GM12878 (cell line): ENCODE data around the gene GFM2. TPM values are rescaled to one million over a fixed set of nuclear protein-coding genes. Genes with fewer than 3 reads are reported as not detected.

Source experiments
- ATAC-seq: fragments of 200-7000 bp; cut with Tn5 transposase; 3 replicates; pipeline ENCODE4 v1.9.1; 2020; ENCODE audit warnings: mild to moderate bottlenecking, moderate library complexity
- BruUV-seq: library from RNA; stranded (reverse); fragments of 400-500 nt; replicated peaks from 2 replicates; lab custom pipeline; 2021; lab: Mats Ljungman, UMichigan
- CTCF ChIA-PET: fragments of 300-600 bp; sonication (Branson Sonifier 250); formaldehyde crosslinking; extraction: SDS; loops from one replicate; lab custom pipeline; 2021; ENCODE audit warnings: inconsistent platforms; lab: Yijun Ruan, JAX
- POLR2A ChIA-PET: fragments of 350-600 bp; formaldehyde crosslinking; extraction: SDS; loops from one replicate; lab custom pipeline; 2021; ENCODE audit warnings: inconsistent platforms; lab: Charles Lee
- RAD21 ChIA-PET: fragments of 300-600 bp; sonication (Branson Sonifier 250); formaldehyde crosslinking; loops from one replicate; lab custom pipeline; 2023; ENCODE audit warnings: antibody characterized with exemption; ENCODE audit not compliant: unreplicated experiment; lab: Charles Lee
- SMC1A ChIA-PET: fragments of 300-600 bp; sonication (Branson Sonifier 250); formaldehyde crosslinking; loops from one replicate; lab custom pipeline; 2023; ENCODE audit not compliant: unreplicated experiment, uncharacterized antibody; lab: Charles Lee
- DNase-seq: peaks from one replicate; pipeline ENCODE4 v3.0.0-alpha.2; 2011; ENCODE audit warnings: low read depth, low spot score
- FAIRE-seq: peaks from 3 replicates; lab custom pipeline; 2011; peaks lifted over from hg19 to GRCh38; lab: Jason Lieb, UNC
- H2AFZ ChIP-seq: 2 replicates; pipeline ENCODE4 v1.6.0; 2011; ENCODE audit warnings: low read depth, low read length, control low read depth; ENCODE audit not compliant: control insufficient read depth
- H3K27ac ChIP-seq: 2 replicates; pipeline ENCODE4 v1.5.1; 2011; ENCODE audit warnings: control low read depth; ENCODE audit not compliant: control insufficient read depth, insufficient read depth
- H3K27me3 ChIP-seq, 2 experiments: replicated peaks in 1 of 2; 2 replicates each; pipeline versions ENCODE4 v1.6.0 to v1.6.1; 2011; ENCODE audit warnings: low read length in 1 of 2; ENCODE audit not compliant: control insufficient read depth in 2 of 2, insufficient read depth in 2 of 2
- H3K36me3 ChIP-seq, 2 experiments: 2 replicates each; pipeline ENCODE4 v1.5.1; 2011; ENCODE audit warnings: low read length in 1 of 2; ENCODE audit not compliant: control insufficient read depth in 2 of 2, insufficient read depth in 2 of 2
- H3K4me1 ChIP-seq: 2 replicates; pipeline ENCODE4 v1.6.1; 2011; ENCODE audit warnings: mild to moderate bottlenecking, low read length, moderate library complexity, mixed read lengths; ENCODE audit not compliant: control insufficient read depth, insufficient read depth
- H3K4me2 ChIP-seq: 2 replicates; pipeline ENCODE4 v1.6.0; 2011; ENCODE audit warnings: control low read depth; ENCODE audit not compliant: control insufficient read depth, insufficient read depth
- H3K4me3 ChIP-seq: fragments of 200-600 bp; sonication (generic); 2 replicates; pipeline ENCODE4 v1.5.1; 2016
- H3K79me2 ChIP-seq: 2 replicates; pipeline ENCODE4 v1.6.0; 2011; ENCODE audit warnings: low read length; ENCODE audit not compliant: control insufficient read depth, insufficient read depth
- H3K9ac ChIP-seq: 2 replicates; pipeline ENCODE4 v1.8.0; 2011; ENCODE audit warnings: low read length, control low read depth, mixed read lengths; ENCODE audit not compliant: control insufficient read depth, insufficient read depth
- H3K9me3 ChIP-seq: replicated peaks from 3 replicates; pipeline ENCODE4 v1.5.1; 2011; ENCODE audit warnings: mild to moderate bottlenecking, low read length; ENCODE audit not compliant: control insufficient read depth, insufficient read depth
- H4K20me1 ChIP-seq: 2 replicates; pipeline ENCODE4 v1.6.0; 2011; ENCODE audit not compliant: control insufficient read depth, insufficient read depth
- BRCA1 ChIP-seq: IDR thresholded peaks from 2 replicates; pipeline ENCODE4 v1.6.1; 2011; ENCODE audit warnings: low read depth, low read length, improper control_type of control experiment
- WGBS: methylation state at CpG from one replicate; pipeline ENCODE4 v1.1.6; 2016; ENCODE audit warnings: low lambda C conversion rate; ENCODE audit not compliant: insufficient replicate concordance, insufficient coverage; ENCODE audit errors: missing lambda C conversion rate; 5-methylcytosine and 5-hydroxymethylcytosine counted together
- in situ Hi-C: fragments of 300-500 bp; cut with MboI; formaldehyde crosslinking; loops from 9 replicates; pipeline ENCODE4 v1.14.3; 2018; ENCODE audit warnings: mixed read lengths
- intact Hi-C: fragments of 100-400 bp; cut with micrococcal nuclease; formaldehyde crosslinking; loops from one replicate; pipeline ENCODE4 v1.14.2; 2022; ENCODE audit not compliant: unreplicated experiment
- polyA plus RNA-seq, 11 experiments: library from polyadenylated mRNA; depleted of rRNA in 4 of 11; unstranded in 6 of 11; stranded (reverse) in 5 of 11; fragments of >200 nt; fragmentation: Nextera tagmentation in 4 of 11; fragmentation: Illumina TruSeq in 1 of 11; extraction: Ambion mirVana in 4 of 11; extraction: Trizol in 1 of 11; gene quantifications; 1 replicate in 1 of 11; 2 replicates in 10 of 11; pipeline versions ENCODE4 v1.2.1 to v1.2.3, GENCODE V29; 2011 to 2016; ENCODE audit warnings: inconsistent platforms in 2 of 11, missing spikeins in 2 of 11, low read depth in 1 of 11
- small RNA-seq: library from RNA; depleted of rRNA; stranded (forward); fragments of <200 nt; gene quantifications from one replicate; pipeline ENCODE3, GENCODE V24; 2014
- total RNA-seq, 4 experiments: library from RNA; depleted of rRNA in 3 of 4; stranded (reverse); fragments of >200 nt in 3 of 4; fragmentation: Illumina TruSeq in 1 of 4; extraction: Trizol in 1 of 4; gene quantifications; 2 replicates each; pipeline versions ENCODE4 v1.2.1 to v1.2.3, GENCODE V29; 2013 to 2021
- TF ChIP-seq, protein P1 (sequence below): fragments of 450-650 bp; IDR thresholded peaks from 2 replicates; pipeline ENCODE4 v1.6.1; 2018; ENCODE audit warnings: borderline replicate concordance, mild to moderate bottlenecking; ENCODE audit not compliant: partially characterized antibody
- TF ChIP-seq, protein P2 (sequence below): IDR thresholded peaks from 2 replicates; pipeline ENCODE4 v1.6.1; 2012; ENCODE audit warnings: low read depth, low read length, improper control_type of control experiment

Gene GFM2
- total and polyA plus RNA-seq, 10 of the 15 experiments (the other 5 are each of a cell fraction or from before 2014, with no cell fraction given) = 19.9 to 51.3 (median 32.7) TPM

DNA sequence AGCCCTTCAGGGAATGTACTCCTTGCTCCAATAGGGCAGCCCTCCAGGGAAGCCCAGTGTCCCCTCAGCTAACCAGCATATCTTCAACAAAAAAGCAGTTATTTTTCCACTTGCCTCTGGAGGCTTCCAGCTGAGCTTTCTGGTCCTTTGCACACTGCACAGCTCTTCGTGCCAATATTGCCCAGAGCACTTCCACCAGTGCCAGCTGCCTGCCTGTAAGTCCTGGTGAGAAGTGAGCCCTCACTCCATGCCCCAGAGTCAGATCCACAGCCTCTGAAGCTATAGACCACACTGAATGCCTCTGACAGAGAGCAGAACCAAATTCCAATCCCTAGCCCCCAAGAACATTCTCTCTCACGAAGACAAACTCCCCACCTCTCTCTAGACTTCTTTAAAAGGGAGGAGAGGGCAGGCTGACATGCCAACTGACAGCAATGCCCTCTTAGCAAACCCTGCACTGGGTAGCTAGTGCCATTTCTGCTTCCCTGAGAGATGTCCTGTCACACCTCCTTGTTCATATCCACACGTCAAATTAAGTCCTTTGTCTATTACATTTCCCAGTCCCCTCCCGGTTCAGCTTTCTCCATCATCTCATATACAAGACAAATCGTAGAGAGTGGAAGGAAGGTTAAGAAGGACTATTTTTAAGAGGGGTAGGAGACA lies 94.6 kb downstream of the GFM2 start:
- POLR2A ChIA-PET = no interaction called here
- Histone ChIP-seq H3K36me3 (no peaks in the 10 kb centered on the region), H3K9me3 (peaks cover 2% of the 10 kb centered on the region; the same call in 1 of the 3 replicates), H3K27me3 (no peaks in the 10 kb centered on the region), H2AFZ (no peak overlapping the region), H3K4me2 (no peak overlapping the region), H3K9ac (no peak overlapping the region), H3K79me2 (no peaks in the 10 kb centered on the region), H3K27ac (no peak overlapping the region), H4K20me1 (no peaks in the 10 kb centered on the region), H3K4me3 (no peak overlapping the region), H3K4me1 (no peaks in the 10 kb centered on the region)
- FAIRE-seq (no peak), ATAC-seq (no peak), DNase-seq (no peak)
- no peak for TF ChIP-seq BRCA1
- TF ChIP-seq, protein P1, sequence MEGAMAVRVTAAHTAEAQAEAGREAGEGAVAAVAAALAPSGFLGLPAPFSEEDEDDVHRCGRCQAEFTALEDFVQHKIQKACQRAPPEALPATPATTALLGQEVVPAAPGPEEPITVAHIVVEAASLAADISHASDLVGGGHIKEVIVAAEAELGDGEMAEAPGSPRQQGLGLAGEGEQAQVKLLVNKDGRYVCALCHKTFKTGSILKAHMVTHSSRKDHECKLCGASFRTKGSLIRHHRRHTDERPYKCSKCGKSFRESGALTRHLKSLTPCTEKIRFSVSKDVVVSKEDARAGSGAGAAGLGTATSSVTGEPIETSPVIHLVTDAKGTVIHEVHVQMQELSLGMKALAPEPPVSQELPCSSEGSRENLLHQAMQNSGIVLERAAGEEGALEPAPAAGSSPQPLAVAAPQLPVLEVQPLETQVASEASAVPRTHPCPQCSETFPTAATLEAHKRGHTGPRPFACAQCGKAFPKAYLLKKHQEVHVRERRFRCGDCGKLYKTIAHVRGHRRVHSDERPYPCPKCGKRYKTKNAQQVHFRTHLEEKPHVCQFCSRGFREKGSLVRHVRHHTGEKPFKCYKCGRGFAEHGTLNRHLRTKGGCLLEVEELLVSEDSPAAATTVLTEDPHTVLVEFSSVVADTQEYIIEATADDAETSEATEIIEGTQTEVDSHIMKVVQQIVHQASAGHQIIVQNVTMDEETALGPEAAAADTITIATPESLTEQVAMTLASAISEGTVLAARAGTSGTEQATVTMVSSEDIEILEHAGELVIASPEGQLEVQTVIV = no peak
- TF ChIP-seq, protein P2, sequence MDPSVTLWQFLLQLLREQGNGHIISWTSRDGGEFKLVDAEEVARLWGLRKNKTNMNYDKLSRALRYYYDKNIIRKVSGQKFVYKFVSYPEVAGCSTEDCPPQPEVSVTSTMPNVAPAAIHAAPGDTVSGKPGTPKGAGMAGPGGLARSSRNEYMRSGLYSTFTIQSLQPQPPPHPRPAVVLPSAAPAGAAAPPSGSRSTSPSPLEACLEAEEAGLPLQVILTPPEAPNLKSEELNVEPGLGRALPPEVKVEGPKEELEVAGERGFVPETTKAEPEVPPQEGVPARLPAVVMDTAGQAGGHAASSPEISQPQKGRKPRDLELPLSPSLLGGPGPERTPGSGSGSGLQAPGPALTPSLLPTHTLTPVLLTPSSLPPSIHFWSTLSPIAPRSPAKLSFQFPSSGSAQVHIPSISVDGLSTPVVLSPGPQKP = no peak
- in situ Hi-C loops = no loop called here
- WGBS = 15% methylated on average over 5 of the region's 5 CpGs
- CTCF ChIA-PET = interaction anchor here (0.5 to 1.5 kb wide), 4 partner anchors 16 to 247 kb away, joined by 3 to 4 read pairs (median 3); no protein-coding TSS in a partner anchor
- intact Hi-C loops = no loop called here
- RAD21 ChIA-PET = no interaction called here
- SMC1A ChIA-PET = interaction anchor here (1.2 kb wide), 1 partner anchor 14 kb away, joined by 4 read pairs; no protein-coding TSS in a partner anchor
- no TSS peak for BruUV-seq

Small RNA genes within 50 kb of the gene (small RNA-seq; reads per million reads assigned to genes)
- gene RNU6-658P = not detected

Other genes with a start within 250 kb of the GFM2 start
- gene ENC1, start 126.4 kb downstream of the GFM2 start, total RNA-seq (2014; rRNA removed) = 46.9 and 55.5 TPM in 2 replicates
- gene ENC1, start 126.4 kb downstream of the GFM2 start, total RNA-seq (2014; rRNA removed; fragmentation: Illumina TruSeq; extraction: Trizol) = 23.2 and 24.6 TPM in 2 replicates
- gene ENC1, start 126.4 kb downstream of the GFM2 start, total RNA-seq (2021) = 46.8 and 53.5 TPM in 2 replicates
- 53.6 and 54.7 TPM in 2 replicates for gene ENC1, start 126.4 kb downstream of the GFM2 start, polyA plus RNA-seq (2011; rRNA removed)
- gene ENC1, start 126.4 kb downstream of the GFM2 start, polyA plus RNA-seq (2014; fragmentation: Illumina TruSeq; extraction: Trizol) = 31.7 and 33.6 TPM in 2 replicates
- 1 to 10 TPM; 8.2 to 8.5 TPM for gene ENC1, start 126.4 kb downstream of the GFM2 start, polyA plus RNA-seq (2014; fragmentation: Nextera tagmentation; extraction: Ambion mirVana)
- gene ENC1, start 126.4 kb downstream of the GFM2 start, polyA plus RNA-seq (2014; rRNA removed) = 27.8 and 46.8 TPM in 2 replicates
- 10 to 100 TPM; 32.4 to 36.3 TPM for gene ENC1, start 126.4 kb downstream of the GFM2 start, polyA plus RNA-seq (2016; fragmentation: Nextera tagmentation; extraction: Ambion mirVana)
- 36.9 and 50.1 TPM in 2 replicates for gene HEXB, start 81.9 kb downstream of the GFM2 start, total RNA-seq (2014; rRNA removed)
- gene HEXB, start 81.9 kb downstream of the GFM2 start, total RNA-seq (2014; rRNA removed; fragmentation: Illumina TruSeq; extraction: Trizol) = 56.8 and 56.9 TPM in 2 replicates
- 37.3 and 43.6 TPM in 2 replicates for gene HEXB, start 81.9 kb downstream of the GFM2 start, total RNA-seq (2021)
- gene HEXB, start 81.9 kb downstream of the GFM2 start, polyA plus RNA-seq (2011; rRNA removed) = 76.0 and 109 TPM in 2 replicates
- gene HEXB, start 81.9 kb downstream of the GFM2 start, polyA plus RNA-seq (2014; fragmentation: Illumina TruSeq; extraction: Trizol) = 40.0 and 46.3 TPM in 2 replicates
- gene HEXB, start 81.9 kb downstream of the GFM2 start, polyA plus RNA-seq (2014; fragmentation: Nextera tagmentation; extraction: Ambion mirVana) = 10 to 100 TPM; 13.5 to 43.4 TPM
- 41.8 and 47.1 TPM in 2 replicates for gene HEXB, start 81.9 kb downstream of the GFM2 start, polyA plus RNA-seq (2014; rRNA removed)
- gene HEXB, start 81.9 kb downstream of the GFM2 start, polyA plus RNA-seq (2016; fragmentation: Nextera tagmentation; extraction: Ambion mirVana) = 10 to 100 TPM; 44.7 to 46.6 TPM
- 98.4 and 128 TPM in 2 replicates for gene NSA2, start 132 bp upstream of the GFM2 start, total RNA-seq (2014; rRNA removed)
- gene NSA2, start 132 bp upstream of the GFM2 start, total RNA-seq (2014; rRNA removed; fragmentation: Illumina TruSeq; extraction: Trizol) = 267 and 268 TPM in 2 replicates
- 92.4 and 98.3 TPM in 2 replicates for gene NSA2, start 132 bp upstream of the GFM2 start, total RNA-seq (2021)
- 141 and 274 TPM in 2 replicates for gene NSA2, start 132 bp upstream of the GFM2 start, polyA plus RNA-seq (2011; rRNA removed)
- gene NSA2, start 132 bp upstream of the GFM2 start, polyA plus RNA-seq (2014; fragmentation: Illumina TruSeq; extraction: Trizol) = 317 and 397 TPM in 2 replicates
- gene NSA2, start 132 bp upstream of the GFM2 start, polyA plus RNA-seq (2014; fragmentation: Nextera tagmentation; extraction: Ambion mirVana) = 10 to 100 TPM; 77.8 to 98.2 TPM
- 145 and 190 TPM in 2 replicates for gene NSA2, start 132 bp upstream of the GFM2 start, polyA plus RNA-seq (2014; rRNA removed)
- 100 to 1,000 TPM; 146 to 159 TPM for gene NSA2, start 132 bp upstream of the GFM2 start, polyA plus RNA-seq (2016; fragmentation: Nextera tagmentation; extraction: Ambion mirVana)
- gene FAM169A, start 99.3 kb upstream of the GFM2 start, total RNA-seq (2014; rRNA removed) = 4.9 and 6.5 TPM in 2 replicates
- gene FAM169A, start 99.3 kb upstream of the GFM2 start, total RNA-seq (2014; rRNA removed; fragmentation: Illumina TruSeq; extraction: Trizol) = 4.7 and 5.2 TPM in 2 replicates
- 4.1 and 4.5 TPM in 2 replicates for gene FAM169A, start 99.3 kb upstream of the GFM2 start, total RNA-seq (2021)
- 15.4 and 25.9 TPM in 2 replicates for gene FAM169A, start 99.3 kb upstream of the GFM2 start, polyA plus RNA-seq (2011; rRNA removed)
- 3.4 and 4.6 TPM in 2 replicates for gene FAM169A, start 99.3 kb upstream of the GFM2 start, polyA plus RNA-seq (2014; fragmentation: Illumina TruSeq; extraction: Trizol)
- gene FAM169A, start 99.3 kb upstream of the GFM2 start, polyA plus RNA-seq (2014; fragmentation: Nextera tagmentation; extraction: Ambion mirVana) = under 1 TPM; 0.37 to 0.46 TPM
- 1.7 and 4.8 TPM in 2 replicates for gene FAM169A, start 99.3 kb upstream of the GFM2 start, polyA plus RNA-seq (2014; rRNA removed)
- 1 to 10 TPM; 4.9 to 5.9 TPM for gene FAM169A, start 99.3 kb upstream of the GFM2 start, polyA plus RNA-seq (2016; fragmentation: Nextera tagmentation; extraction: Ambion mirVana)